Lower leg skin (tissue), 3 donors: ENCODE measurements around the gene SLIT3.

Experiments
- POLR2A ChIP-seq, 2 donors: fragments of 450-650 bp; IDR thresholded peaks; one replicate each; pipeline ENCODE4 v1.6.1; 2016 to 2017; ENCODE audit warnings: antibody characterized with exemption in 2 of 2, mild to moderate bottlenecking in 1 of 2, moderate library complexity in 1 of 2
- TF ChIP-seq, protein P1 (sequence below), 3 donors: fragments of 450-650 bp; IDR thresholded peaks; one replicate each; pipeline ENCODE4 v1.5.1; 2016; ENCODE audit warnings: antibody characterized with exemption in 3 of 3, mild to moderate bottlenecking in 3 of 3, moderate library complexity in 2 of 3

DNA sequence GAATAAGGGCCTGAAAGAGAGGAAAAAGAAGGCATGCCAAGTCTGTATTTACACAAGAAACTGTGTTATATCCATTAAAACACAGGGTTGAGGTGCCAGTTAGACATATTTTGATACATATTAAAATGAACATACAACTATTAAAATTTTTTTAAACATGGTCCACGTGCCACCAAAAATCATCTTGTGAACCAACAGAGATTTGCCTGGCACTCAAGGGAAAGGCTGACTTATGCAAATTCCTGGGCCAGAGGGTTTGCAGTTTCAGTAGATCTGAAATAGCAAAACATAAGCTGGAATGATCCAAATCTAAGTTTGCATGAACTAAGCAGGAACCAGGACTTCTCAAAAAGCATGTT lies 168.7 kb downstream of the SLIT3 start:
- TF ChIP-seq POLR2A (IDR thresholded peaks at IDR 0.05) = no peak
- TF ChIP-seq, protein P1, sequence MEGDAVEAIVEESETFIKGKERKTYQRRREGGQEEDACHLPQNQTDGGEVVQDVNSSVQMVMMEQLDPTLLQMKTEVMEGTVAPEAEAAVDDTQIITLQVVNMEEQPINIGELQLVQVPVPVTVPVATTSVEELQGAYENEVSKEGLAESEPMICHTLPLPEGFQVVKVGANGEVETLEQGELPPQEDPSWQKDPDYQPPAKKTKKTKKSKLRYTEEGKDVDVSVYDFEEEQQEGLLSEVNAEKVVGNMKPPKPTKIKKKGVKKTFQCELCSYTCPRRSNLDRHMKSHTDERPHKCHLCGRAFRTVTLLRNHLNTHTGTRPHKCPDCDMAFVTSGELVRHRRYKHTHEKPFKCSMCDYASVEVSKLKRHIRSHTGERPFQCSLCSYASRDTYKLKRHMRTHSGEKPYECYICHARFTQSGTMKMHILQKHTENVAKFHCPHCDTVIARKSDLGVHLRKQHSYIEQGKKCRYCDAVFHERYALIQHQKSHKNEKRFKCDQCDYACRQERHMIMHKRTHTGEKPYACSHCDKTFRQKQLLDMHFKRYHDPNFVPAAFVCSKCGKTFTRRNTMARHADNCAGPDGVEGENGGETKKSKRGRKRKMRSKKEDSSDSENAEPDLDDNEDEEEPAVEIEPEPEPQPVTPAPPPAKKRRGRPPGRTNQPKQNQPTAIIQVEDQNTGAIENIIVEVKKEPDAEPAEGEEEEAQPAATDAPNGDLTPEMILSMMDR (IDR thresholded peaks at IDR 0.05) = no peak
